ENCODE data around the gene CAMKMT.

DNA sequence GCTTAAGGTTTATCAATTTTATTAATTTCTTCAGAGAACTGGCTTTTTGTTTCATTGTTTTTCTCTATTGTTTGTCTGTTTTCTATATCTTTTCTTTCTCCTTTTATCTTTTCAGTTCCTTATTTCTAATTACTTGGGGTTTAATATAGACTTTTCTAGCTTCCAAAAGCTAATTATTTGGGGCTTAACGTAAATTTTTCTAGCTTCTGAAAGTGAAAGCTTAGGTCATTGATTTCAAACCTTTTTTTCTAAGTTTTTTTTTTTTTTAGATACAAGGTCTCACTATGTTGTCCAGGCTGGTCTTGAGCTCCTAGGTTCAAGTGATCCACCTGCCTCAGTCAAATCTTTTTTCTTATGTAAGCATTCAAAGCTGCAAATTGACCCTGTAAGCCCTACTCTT is 266.6 kb downstream of the CAMKMT start:
- TF ChIP-seq, protein P1, sequence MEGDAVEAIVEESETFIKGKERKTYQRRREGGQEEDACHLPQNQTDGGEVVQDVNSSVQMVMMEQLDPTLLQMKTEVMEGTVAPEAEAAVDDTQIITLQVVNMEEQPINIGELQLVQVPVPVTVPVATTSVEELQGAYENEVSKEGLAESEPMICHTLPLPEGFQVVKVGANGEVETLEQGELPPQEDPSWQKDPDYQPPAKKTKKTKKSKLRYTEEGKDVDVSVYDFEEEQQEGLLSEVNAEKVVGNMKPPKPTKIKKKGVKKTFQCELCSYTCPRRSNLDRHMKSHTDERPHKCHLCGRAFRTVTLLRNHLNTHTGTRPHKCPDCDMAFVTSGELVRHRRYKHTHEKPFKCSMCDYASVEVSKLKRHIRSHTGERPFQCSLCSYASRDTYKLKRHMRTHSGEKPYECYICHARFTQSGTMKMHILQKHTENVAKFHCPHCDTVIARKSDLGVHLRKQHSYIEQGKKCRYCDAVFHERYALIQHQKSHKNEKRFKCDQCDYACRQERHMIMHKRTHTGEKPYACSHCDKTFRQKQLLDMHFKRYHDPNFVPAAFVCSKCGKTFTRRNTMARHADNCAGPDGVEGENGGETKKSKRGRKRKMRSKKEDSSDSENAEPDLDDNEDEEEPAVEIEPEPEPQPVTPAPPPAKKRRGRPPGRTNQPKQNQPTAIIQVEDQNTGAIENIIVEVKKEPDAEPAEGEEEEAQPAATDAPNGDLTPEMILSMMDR (IDR thresholded peaks at IDR 0.05), result no peak
- TF ChIP-seq POLR2A (IDR thresholded peaks at IDR 0.05), result no peak
